GM23338 (cell line): Measurements from ENCODE around the gene LRRC19.

Experiments used
- EZH2phosphoT487 ChIP-seq: fragments of 200-600 bp; sonication (generic); IDR thresholded peaks from one replicate; pipeline ENCODE4 v1.8.1; 2018; ENCODE audit warnings: antibody characterized with exemption; ENCODE audit not compliant: unreplicated experiment
- TF ChIP-seq, protein P1 (sequence below): IDR thresholded peaks from one replicate; pipeline ENCODE4 v1.6.1; 2018; ENCODE audit warnings: antibody characterized with exemption; ENCODE audit not compliant: unreplicated experiment

DNA sequence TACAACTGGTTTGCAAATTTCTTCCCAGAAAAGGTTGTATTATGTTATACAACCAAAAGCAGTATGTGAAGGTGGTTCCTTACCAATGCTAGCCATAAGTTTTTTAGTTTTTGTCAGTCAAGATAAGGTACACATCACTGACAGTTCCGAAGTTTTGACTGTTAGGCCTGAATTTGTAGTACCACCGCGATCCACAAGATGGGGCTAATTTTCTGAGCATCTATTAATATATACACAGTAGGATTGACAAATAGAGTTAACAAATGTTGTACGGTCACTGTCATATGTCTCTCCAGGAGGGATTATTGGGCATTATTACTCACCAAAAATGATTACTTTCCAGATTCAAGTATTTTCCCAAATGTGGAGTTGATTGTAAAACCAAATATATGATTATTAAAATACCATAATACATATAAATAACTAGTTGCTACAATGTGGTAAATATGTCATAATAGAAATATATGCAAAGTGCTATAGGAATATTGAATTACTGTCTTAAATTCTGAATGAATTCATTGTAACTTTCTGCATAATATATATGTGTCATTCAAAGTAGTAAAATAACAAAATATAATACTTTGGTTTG is 28.4 kb upstream of the LRRC19 start:
- TF ChIP-seq, protein P1, sequence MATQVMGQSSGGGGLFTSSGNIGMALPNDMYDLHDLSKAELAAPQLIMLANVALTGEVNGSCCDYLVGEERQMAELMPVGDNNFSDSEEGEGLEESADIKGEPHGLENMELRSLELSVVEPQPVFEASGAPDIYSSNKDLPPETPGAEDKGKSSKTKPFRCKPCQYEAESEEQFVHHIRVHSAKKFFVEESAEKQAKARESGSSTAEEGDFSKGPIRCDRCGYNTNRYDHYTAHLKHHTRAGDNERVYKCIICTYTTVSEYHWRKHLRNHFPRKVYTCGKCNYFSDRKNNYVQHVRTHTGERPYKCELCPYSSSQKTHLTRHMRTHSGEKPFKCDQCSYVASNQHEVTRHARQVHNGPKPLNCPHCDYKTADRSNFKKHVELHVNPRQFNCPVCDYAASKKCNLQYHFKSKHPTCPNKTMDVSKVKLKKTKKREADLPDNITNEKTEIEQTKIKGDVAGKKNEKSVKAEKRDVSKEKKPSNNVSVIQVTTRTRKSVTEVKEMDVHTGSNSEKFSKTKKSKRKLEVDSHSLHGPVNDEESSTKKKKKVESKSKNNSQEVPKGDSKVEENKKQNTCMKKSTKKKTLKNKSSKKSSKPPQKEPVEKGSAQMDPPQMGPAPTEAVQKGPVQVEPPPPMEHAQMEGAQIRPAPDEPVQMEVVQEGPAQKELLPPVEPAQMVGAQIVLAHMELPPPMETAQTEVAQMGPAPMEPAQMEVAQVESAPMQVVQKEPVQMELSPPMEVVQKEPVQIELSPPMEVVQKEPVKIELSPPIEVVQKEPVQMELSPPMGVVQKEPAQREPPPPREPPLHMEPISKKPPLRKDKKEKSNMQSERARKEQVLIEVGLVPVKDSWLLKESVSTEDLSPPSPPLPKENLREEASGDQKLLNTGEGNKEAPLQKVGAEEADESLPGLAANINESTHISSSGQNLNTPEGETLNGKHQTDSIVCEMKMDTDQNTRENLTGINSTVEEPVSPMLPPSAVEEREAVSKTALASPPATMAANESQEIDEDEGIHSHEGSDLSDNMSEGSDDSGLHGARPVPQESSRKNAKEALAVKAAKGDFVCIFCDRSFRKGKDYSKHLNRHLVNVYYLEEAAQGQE, result no peak
- no peak for TF ChIP-seq EZH2phosphoT487
